Omental fat pad (tissue), 4 donors: ENCODE measurements around the gene HS6ST3. TPM values are rescaled to one million over a fixed set of nuclear protein-coding genes. Genes with fewer than 3 reads are reported as not detected.

Experiments used
- ATAC-seq: fragments of 150-250 bp; one replicate; pipeline ENCODE4 v1.9.1; 2016; ENCODE audit warnings: mild to moderate bottlenecking, moderate library complexity; ENCODE audit not compliant: low FRiP score
- DNase-seq: peaks from one replicate; pipeline ENCODE4 v3.0.0-alpha.2; 2019; ENCODE audit warnings: low spot score
- CTCF ChIP-seq, 3 donors: fragments of 450-650 bp; IDR thresholded peaks; one replicate each; pipeline ENCODE4 v1.5.1; 2016 to 2017; ENCODE audit warnings: antibody characterized with exemption in 3 of 3, mild to moderate bottlenecking in 3 of 3, moderate library complexity in 2 of 3
- total RNA-seq, 4 donors: library from RNA; depleted of rRNA; stranded (reverse); fragments of >200 nt; gene quantifications; one replicate each; pipeline ENCODE4 v1.1.0, GENCODE V29; 2016

The HS6ST3 gene
- total RNA-seq, 4 donors from 2014 or later = 0.09 to 0.32 (median 0.24) TPM; not detected in 1

GRCh38 chr13:96346921-96347320, 257.0 kb downstream of the HS6ST3 start:
- no peak for TF ChIP-seq CTCF (IDR thresholded peaks at IDR 0.05)
- no peak for ATAC-seq
- DNase-seq = no peak

- no peak for ATAC-seq
- no peak for DNase-seq
- TF ChIP-seq CTCF (IDR thresholded peaks at IDR 0.05) = no peak
Measured at GRCh38 chr13:96373597-96373996, 283.7 kb downstream of the HS6ST3 start.

GRCh38 chr13:96377835-96378234, 287.9 kb downstream of the HS6ST3 start:
- DNase-seq = no peak
- no peak for ATAC-seq
- no peak for TF ChIP-seq CTCF (IDR thresholded peaks at IDR 0.05)

- TF ChIP-seq CTCF (IDR thresholded peaks at IDR 0.05) = no peak
- no peak for DNase-seq
- ATAC-seq = no peak
Measured at GRCh38 chr13:96379967-96380366, 290.1 kb downstream of the HS6ST3 start.

GRCh38 chr13:96381681-96382080, 291.8 kb downstream of the HS6ST3 start:
- no peak for TF ChIP-seq CTCF (IDR thresholded peaks at IDR 0.05)
- ATAC-seq = no peak
- DNase-seq = no peak

- TF ChIP-seq CTCF (IDR thresholded peaks at IDR 0.05) = no peak
- no peak for ATAC-seq
- no peak for DNase-seq
Measured at GRCh38 chr13:96388598-96388997, 298.7 kb downstream of the HS6ST3 start.

- no peak for TF ChIP-seq CTCF (IDR thresholded peaks at IDR 0.05)
- DNase-seq = no peak
- ATAC-seq = no peak
Measured at GRCh38 chr13:96391606-96392005, 301.7 kb downstream of the HS6ST3 start.
